ENCODE data around the gene NPHP4.

DNA sequence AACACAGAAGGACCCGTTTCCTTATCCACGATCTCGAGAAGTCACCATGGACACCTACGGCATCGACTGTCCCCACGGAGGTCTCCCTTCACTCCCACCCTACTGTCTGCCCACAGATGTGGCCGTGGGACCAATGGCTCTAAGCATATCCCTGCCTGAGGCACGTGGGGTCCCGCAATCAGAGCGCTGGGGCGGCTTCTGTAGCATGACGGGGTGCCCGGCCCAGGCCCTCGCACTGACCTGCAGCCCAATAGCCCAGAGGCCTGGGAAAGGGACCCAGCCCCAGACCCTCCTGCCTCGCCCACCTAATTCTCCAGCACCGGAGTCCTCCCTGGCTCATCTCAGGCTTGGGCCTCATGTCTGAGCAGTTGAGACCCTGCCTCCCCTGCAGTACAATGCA, 132.5 kb downstream of the NPHP4 start:
- TF ChIP-seq, protein P1, sequence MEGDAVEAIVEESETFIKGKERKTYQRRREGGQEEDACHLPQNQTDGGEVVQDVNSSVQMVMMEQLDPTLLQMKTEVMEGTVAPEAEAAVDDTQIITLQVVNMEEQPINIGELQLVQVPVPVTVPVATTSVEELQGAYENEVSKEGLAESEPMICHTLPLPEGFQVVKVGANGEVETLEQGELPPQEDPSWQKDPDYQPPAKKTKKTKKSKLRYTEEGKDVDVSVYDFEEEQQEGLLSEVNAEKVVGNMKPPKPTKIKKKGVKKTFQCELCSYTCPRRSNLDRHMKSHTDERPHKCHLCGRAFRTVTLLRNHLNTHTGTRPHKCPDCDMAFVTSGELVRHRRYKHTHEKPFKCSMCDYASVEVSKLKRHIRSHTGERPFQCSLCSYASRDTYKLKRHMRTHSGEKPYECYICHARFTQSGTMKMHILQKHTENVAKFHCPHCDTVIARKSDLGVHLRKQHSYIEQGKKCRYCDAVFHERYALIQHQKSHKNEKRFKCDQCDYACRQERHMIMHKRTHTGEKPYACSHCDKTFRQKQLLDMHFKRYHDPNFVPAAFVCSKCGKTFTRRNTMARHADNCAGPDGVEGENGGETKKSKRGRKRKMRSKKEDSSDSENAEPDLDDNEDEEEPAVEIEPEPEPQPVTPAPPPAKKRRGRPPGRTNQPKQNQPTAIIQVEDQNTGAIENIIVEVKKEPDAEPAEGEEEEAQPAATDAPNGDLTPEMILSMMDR (IDR thresholded peaks at IDR 0.05): no peak
- no peak for TF ChIP-seq MAZ (IDR thresholded peaks at IDR 0.05; ENCODE audit: borderline replicate concordance, low read depth, low read length)
- TF ChIP-seq, protein P2, sequence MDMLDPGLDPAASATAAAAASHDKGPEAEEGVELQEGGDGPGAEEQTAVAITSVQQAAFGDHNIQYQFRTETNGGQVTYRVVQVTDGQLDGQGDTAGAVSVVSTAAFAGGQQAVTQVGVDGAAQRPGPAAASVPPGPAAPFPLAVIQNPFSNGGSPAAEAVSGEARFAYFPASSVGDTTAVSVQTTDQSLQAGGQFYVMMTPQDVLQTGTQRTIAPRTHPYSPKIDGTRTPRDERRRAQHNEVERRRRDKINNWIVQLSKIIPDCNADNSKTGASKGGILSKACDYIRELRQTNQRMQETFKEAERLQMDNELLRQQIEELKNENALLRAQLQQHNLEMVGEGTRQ (IDR thresholded peaks at IDR 0.05): no peak
- no peak for TF ChIP-seq CBX2 (IDR thresholded peaks at IDR 0.05; ENCODE audit: borderline replicate concordance, low read depth)
- no peak for TF ChIP-seq JUN (IDR thresholded peaks at IDR 0.05)
- no peak for TF ChIP-seq MYC (IDR thresholded peaks at IDR 0.05; ENCODE audit: borderline replicate concordance, low read length)
- TF ChIP-seq POLR2A (IDR thresholded peaks at IDR 0.05; ENCODE audit: low read length): no peak
- TF ChIP-seq, protein P3, sequence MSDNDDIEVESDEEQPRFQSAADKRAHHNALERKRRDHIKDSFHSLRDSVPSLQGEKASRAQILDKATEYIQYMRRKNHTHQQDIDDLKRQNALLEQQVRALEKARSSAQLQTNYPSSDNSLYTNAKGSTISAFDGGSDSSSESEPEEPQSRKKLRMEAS (IDR thresholded peaks at IDR 0.05): no peak
- TF ChIP-seq, protein P4, sequence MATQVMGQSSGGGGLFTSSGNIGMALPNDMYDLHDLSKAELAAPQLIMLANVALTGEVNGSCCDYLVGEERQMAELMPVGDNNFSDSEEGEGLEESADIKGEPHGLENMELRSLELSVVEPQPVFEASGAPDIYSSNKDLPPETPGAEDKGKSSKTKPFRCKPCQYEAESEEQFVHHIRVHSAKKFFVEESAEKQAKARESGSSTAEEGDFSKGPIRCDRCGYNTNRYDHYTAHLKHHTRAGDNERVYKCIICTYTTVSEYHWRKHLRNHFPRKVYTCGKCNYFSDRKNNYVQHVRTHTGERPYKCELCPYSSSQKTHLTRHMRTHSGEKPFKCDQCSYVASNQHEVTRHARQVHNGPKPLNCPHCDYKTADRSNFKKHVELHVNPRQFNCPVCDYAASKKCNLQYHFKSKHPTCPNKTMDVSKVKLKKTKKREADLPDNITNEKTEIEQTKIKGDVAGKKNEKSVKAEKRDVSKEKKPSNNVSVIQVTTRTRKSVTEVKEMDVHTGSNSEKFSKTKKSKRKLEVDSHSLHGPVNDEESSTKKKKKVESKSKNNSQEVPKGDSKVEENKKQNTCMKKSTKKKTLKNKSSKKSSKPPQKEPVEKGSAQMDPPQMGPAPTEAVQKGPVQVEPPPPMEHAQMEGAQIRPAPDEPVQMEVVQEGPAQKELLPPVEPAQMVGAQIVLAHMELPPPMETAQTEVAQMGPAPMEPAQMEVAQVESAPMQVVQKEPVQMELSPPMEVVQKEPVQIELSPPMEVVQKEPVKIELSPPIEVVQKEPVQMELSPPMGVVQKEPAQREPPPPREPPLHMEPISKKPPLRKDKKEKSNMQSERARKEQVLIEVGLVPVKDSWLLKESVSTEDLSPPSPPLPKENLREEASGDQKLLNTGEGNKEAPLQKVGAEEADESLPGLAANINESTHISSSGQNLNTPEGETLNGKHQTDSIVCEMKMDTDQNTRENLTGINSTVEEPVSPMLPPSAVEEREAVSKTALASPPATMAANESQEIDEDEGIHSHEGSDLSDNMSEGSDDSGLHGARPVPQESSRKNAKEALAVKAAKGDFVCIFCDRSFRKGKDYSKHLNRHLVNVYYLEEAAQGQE (IDR thresholded peaks at IDR 0.05): no peak
- no peak for TF ChIP-seq ESRRA (IDR thresholded peaks at IDR 0.05; ENCODE audit: borderline replicate concordance, low read length)
- no peak for TF ChIP-seq RAD21 (conservative IDR thresholded peaks at IDR 0.05 in 1 of 2, IDR thresholded peaks at IDR 0.05 in 1 of 2)
